Esophagus squamous epithelium (tissue), 4 donors: ENCODE results near the gene CGB3.

ENCODE experiments used
- POLR2A ChIP-seq, 4 donors: fragments of 450-650 bp; IDR thresholded peaks; one replicate each; pipeline ENCODE4 v1.6.1; 2017; ENCODE audit warnings: antibody characterized with exemption in 4 of 4, mild to moderate bottlenecking in 4 of 4, moderate library complexity in 3 of 4
- TF ChIP-seq, protein P1 (sequence below), 6 experiments: fragments of 450-650 bp in 4 of 6; fragments of 200-600 bp in 2 of 6; sonication (generic) in 2 of 6; IDR thresholded peaks; one replicate each; pipeline ENCODE4 v1.5.1; 2016 to 2019; ENCODE audit warnings: antibody characterized with exemption in 6 of 6, mild to moderate bottlenecking in 4 of 6, moderate library complexity in 4 of 6

GRCh38 chr19:49069026-49069425 lies 44.9 kb upstream of the CGB3 start:
- TF ChIP-seq, protein P1, sequence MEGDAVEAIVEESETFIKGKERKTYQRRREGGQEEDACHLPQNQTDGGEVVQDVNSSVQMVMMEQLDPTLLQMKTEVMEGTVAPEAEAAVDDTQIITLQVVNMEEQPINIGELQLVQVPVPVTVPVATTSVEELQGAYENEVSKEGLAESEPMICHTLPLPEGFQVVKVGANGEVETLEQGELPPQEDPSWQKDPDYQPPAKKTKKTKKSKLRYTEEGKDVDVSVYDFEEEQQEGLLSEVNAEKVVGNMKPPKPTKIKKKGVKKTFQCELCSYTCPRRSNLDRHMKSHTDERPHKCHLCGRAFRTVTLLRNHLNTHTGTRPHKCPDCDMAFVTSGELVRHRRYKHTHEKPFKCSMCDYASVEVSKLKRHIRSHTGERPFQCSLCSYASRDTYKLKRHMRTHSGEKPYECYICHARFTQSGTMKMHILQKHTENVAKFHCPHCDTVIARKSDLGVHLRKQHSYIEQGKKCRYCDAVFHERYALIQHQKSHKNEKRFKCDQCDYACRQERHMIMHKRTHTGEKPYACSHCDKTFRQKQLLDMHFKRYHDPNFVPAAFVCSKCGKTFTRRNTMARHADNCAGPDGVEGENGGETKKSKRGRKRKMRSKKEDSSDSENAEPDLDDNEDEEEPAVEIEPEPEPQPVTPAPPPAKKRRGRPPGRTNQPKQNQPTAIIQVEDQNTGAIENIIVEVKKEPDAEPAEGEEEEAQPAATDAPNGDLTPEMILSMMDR (IDR thresholded peaks at IDR 0.05) = no peak
- TF ChIP-seq POLR2A (IDR thresholded peaks at IDR 0.05) = no peak
